HepG2 (cell line): Measurements from ENCODE around the gene TANC1. TPM values are rescaled to one million over a fixed set of nuclear protein-coding genes. Genes with fewer than 3 reads are reported as not detected.

Source experiments
- ATAC-seq: fragments of 200-7000 bp; cut with Tn5 transposase; 3 replicates; pipeline ENCODE4 v1.9.1; 2020; ENCODE audit warnings: mild to moderate bottlenecking, moderate library complexity
- BruUV-seq: library from RNA; stranded (reverse); fragments of 400-500 nt; replicated peaks from 2 replicates; lab custom pipeline; 2021; lab: Mats Ljungman, UMichigan
- CTCF ChIA-PET: fragments of 300-600 bp; formaldehyde crosslinking; extraction: SDS; loops from one replicate; lab custom pipeline; 2021; ENCODE audit warnings: low total read pairs, inconsistent platforms, low intra/inter-chr PET ratio; lab: Yijun Ruan, JAX
- POLR2A ChIA-PET: fragments of 350-600 bp; sonication (Branson Sonifier 250); formaldehyde crosslinking; loops from one replicate; lab custom pipeline; 2020; ENCODE audit warnings: antibody characterized with exemption, inconsistent platforms; lab: Yijun Ruan, JAX
- DNase-seq: peaks from one replicate; pipeline ENCODE4 v3.0.0-alpha.2; 2015; ENCODE audit warnings: low spot score
- FAIRE-seq: peaks from 3 replicates; lab custom pipeline; 2011; peaks lifted over from hg19 to GRCh38; lab: Jason Lieb, UNC
- H2AFZ ChIP-seq: one replicate; pipeline ENCODE4 v1.6.1; 2011; ENCODE audit warnings: low read length, inconsistent platforms
- H3K27ac ChIP-seq: fragments of 300-600 bp; 3 replicates; pipeline ENCODE4 v1.8.0; 2011; ENCODE audit warnings: mixed run types, mild to moderate bottlenecking, mixed read lengths, low read length, inconsistent platforms; ENCODE audit not compliant: insufficient read depth; ENCODE audit errors: extremely low read length
- H3K27me3 ChIP-seq, 2 experiments: fragments of 200-600 bp in 1 of 2; 2 replicates in 1 of 2; 3 replicates in 1 of 2; pipeline versions ENCODE4 v1.6.0 to v1.8.0; 2011; ENCODE audit warnings: low read length in 2 of 2, mild to moderate bottlenecking in 2 of 2, moderate library complexity in 2 of 2, inconsistent platforms in 1 of 2; ENCODE audit not compliant: insufficient read depth in 2 of 2, control insufficient read depth in 1 of 2
- H3K36me3 ChIP-seq, 2 experiments: fragments of 200-600 bp in 1 of 2; replicated peaks in 1 of 2; 2 replicates in 1 of 2; 3 replicates in 1 of 2; pipeline versions ENCODE4 v1.5.1 to v1.8.0; 2011; ENCODE audit warnings: low read length in 2 of 2, inconsistent platforms in 1 of 2; ENCODE audit not compliant: insufficient read depth in 2 of 2, control insufficient read depth in 1 of 2
- H3K4me1 ChIP-seq: 2 replicates; pipeline ENCODE4 v1.5.1; 2012; ENCODE audit warnings: low read length, inconsistent platforms; ENCODE audit not compliant: insufficient read depth
- H3K4me2 ChIP-seq: 2 replicates; pipeline ENCODE4 v1.6.0; 2011; ENCODE audit warnings: low read depth, low read length, inconsistent platforms
- H3K4me3 ChIP-seq, 3 experiments: fragments of 200-600 bp in 1 of 3; sonication (generic), shearing (Covaris generic) in 1 of 3; replicated peaks in 1 of 3; 2 replicates each; pipeline ENCODE4 v1.5.1; 2011 to 2016; ENCODE audit warnings: low read length in 3 of 3, inconsistent platforms in 2 of 3, low read depth in 2 of 3, mild to moderate bottlenecking in 2 of 3, control low read depth in 1 of 3, mixed read lengths in 1 of 3; ENCODE audit not compliant: insufficient read depth in 1 of 3
- H3K79me2 ChIP-seq: one replicate; pipeline ENCODE4 v1.6.1; 2011; ENCODE audit warnings: low read length, inconsistent platforms; ENCODE audit not compliant: insufficient read depth
- H3K9ac ChIP-seq: 2 replicates; pipeline ENCODE4 v1.6.0; 2011; ENCODE audit warnings: mild to moderate bottlenecking, low read depth, low read length, inconsistent platforms; ENCODE audit not compliant: insufficient read depth
- H3K9me3 ChIP-seq: 2 replicates; pipeline ENCODE4 v1.5.1; 2012; ENCODE audit warnings: mild to moderate bottlenecking, low read length
- H4K20me1 ChIP-seq: 2 replicates; pipeline ENCODE4 v1.6.0; 2011; ENCODE audit warnings: inconsistent platforms, mild to moderate bottlenecking, low read length, moderate library complexity; ENCODE audit not compliant: insufficient read depth
- ATF4 ChIP-seq, 2 experiments: fragments of 450-650 bp in 1 of 2; sonication (generic) in 1 of 2; formaldehyde crosslinking; IDR thresholded peaks; 2 replicates each; pipeline versions ENCODE4 v1.5.0 to v1.8.0; 2020 to 2022; ENCODE audit warnings: mild to moderate bottlenecking in 1 of 2, missing genetic modification reagents in 1 of 2
- CHCHD3 ChIP-seq: sonication (generic); formaldehyde crosslinking; IDR thresholded peaks from 2 replicates; pipeline ENCODE4 v1.8.0; 2022; ENCODE audit warnings: mild to moderate bottlenecking, missing genetic modification reagents, moderate library complexity
- GLI4 ChIP-seq: sonication (generic); formaldehyde crosslinking; IDR thresholded peaks from 2 replicates; pipeline ENCODE4 v1.5.1; 2020; ENCODE audit warnings: missing genetic modification reagents, mild to moderate bottlenecking, moderate library complexity, borderline replicate concordance
- JUNB ChIP-seq: sonication (generic); formaldehyde crosslinking; IDR thresholded peaks from 2 replicates; pipeline ENCODE4 v1.8.0; 2022; ENCODE audit warnings: missing genetic modification reagents, mild to moderate bottlenecking, borderline replicate concordance
- KMT2A ChIP-seq: sonication (generic); formaldehyde crosslinking; IDR thresholded peaks from 2 replicates; pipeline ENCODE4 v1.4.0; 2020; ENCODE audit warnings: missing genetic modification reagents
- MIXL1 ChIP-seq: IDR thresholded peaks from 2 replicates; pipeline ENCODE4 v1.6.1; 2016
- MLLT10 ChIP-seq: sonication (generic); formaldehyde crosslinking; IDR thresholded peaks from 2 replicates; pipeline ENCODE4 v1.4.0; 2020; ENCODE audit warnings: missing genetic modification reagents
- MXD4 ChIP-seq: IDR thresholded peaks from 2 replicates; pipeline ENCODE4 v1.6.1; 2016; ENCODE audit warnings: mild to moderate bottlenecking, missing biosample characterization, missing genetic modification reagents
- PAWR ChIP-seq: sonication (generic); formaldehyde crosslinking; IDR thresholded peaks from 2 replicates; pipeline ENCODE4 v1.4.0; 2020; ENCODE audit warnings: missing genetic modification reagents, mild to moderate bottlenecking, borderline replicate concordance
- PAXIP1 ChIP-seq: sonication (generic); formaldehyde crosslinking; conservative IDR thresholded peaks from 2 replicates; pipeline ENCODE4 v1.4.0; 2020; ENCODE audit warnings: mild to moderate bottlenecking, missing genetic modification reagents, moderate library complexity
- SNRNP70 ChIP-seq: fragments of 200-400 bp; formaldehyde crosslinking; IDR thresholded peaks from 2 replicates; pipeline ENCODE4 v1.6.1; 2017; ENCODE audit warnings: mild to moderate bottlenecking, low read depth, low read length, moderate library complexity
- SRSF1 ChIP-seq: fragments of 200-400 bp; formaldehyde crosslinking; optimal IDR thresholded peaks from 2 replicates; pipeline ENCODE3; 2017; ENCODE audit warnings: mild to moderate bottlenecking, low read depth, low read length, moderate library complexity
- TBP ChIP-seq: sonication (generic); formaldehyde crosslinking; IDR thresholded peaks from 2 replicates; pipeline ENCODE4 v1.5.0; 2020; ENCODE audit warnings: missing genetic modification reagents
- ZFP36 ChIP-seq: fragments of 150-350 bp; IDR thresholded peaks from 2 replicates; pipeline ENCODE4 v1.6.1; 2018; ENCODE audit warnings: borderline replicate concordance, low read length, low read depth; ENCODE audit not compliant: partially characterized antibody
- ZFP41 ChIP-seq: sonication (generic); formaldehyde crosslinking; IDR thresholded peaks from 2 replicates; pipeline ENCODE4 v1.4.0; 2020; ENCODE audit warnings: mild to moderate bottlenecking, missing genetic modification reagents, borderline replicate concordance
- ZNF607 ChIP-seq: sonication (generic); formaldehyde crosslinking; IDR thresholded peaks from 2 replicates; pipeline ENCODE4 v1.5.1; 2020; ENCODE audit warnings: missing genetic modification reagents, mild to moderate bottlenecking, borderline replicate concordance
- ZSCAN12 ChIP-seq: sonication (generic); formaldehyde crosslinking; IDR thresholded peaks from 2 replicates; pipeline ENCODE4 v1.9.0; 2021; ENCODE audit warnings: mild to moderate bottlenecking, missing genetic modification reagents
- WGBS: methylation state at CpG from one replicate; pipeline ENCODE4 v1.1.6; 2017; ENCODE audit warnings: low lambda C conversion rate; 5-methylcytosine and 5-hydroxymethylcytosine counted together
- in situ Hi-C: cut with HindIII; loops from 2 replicates; pipeline ENCODE4 v1.10.0; 2017; ENCODE audit warnings: low pct_unique_long_range_greater_than_20kb; ENCODE audit not compliant: extremely low pct_ligation_motif_present
- intact Hi-C: fragments of 100-400 bp; cut with micrococcal nuclease; formaldehyde crosslinking; loops from one replicate; pipeline ENCODE4 v1.10.0; 2022; ENCODE audit not compliant: unreplicated experiment
- polyA plus RNA-seq, 8 experiments: library from polyadenylated mRNA; depleted of rRNA in 3 of 8; stranded (reverse) in 7 of 8; unstranded in 1 of 8; fragments of >200 nt; fragmentation: Illumina TruSeq in 4 of 8; extraction: Trizol in 4 of 8; gene quantifications; 2 replicates each; pipeline versions ENCODE4 v1.2.1 to v1.2.3, GENCODE V29; 2011 to 2016; ENCODE audit warnings: low read depth in 4 of 8, missing spikeins in 1 of 8, mixed read lengths in 1 of 8; ENCODE audit not compliant: insufficient read depth in 1 of 8
- total RNA-seq, 5 experiments: library from RNA; depleted of rRNA; stranded (reverse); fragments of >200 nt; fragmentation: Illumina TruSeq; extraction: Trizol; gene quantifications; 2 replicates each; pipeline ENCODE4 v1.2.3, GENCODE V29; 2016; ENCODE audit warnings: low read depth in 1 of 5

Gene TANC1
- total and polyA plus RNA-seq, 2 of the 13 experiments (the other 11 are each of a cell fraction or from before 2014, with no cell fraction given) = 2.3 to 5.6 TPM

- in situ Hi-C loops (no loop called here), intact Hi-C loops (no loop called here)
- no peaks in the 10 kb centered on the region for H3K79me2 ChIP-seq
- FAIRE-seq (no peak), DNase-seq (no peak), ATAC-seq (no peak)
- no peak for TF ChIP-seq MXD4
- no peak for TF ChIP-seq ATF4 (CRISPR knock-in tag; IDR thresholded peaks at IDR 0.05)
- TF ChIP-seq MIXL1 = no peak
- no peak for TF ChIP-seq PAXIP1
- no peak for TF ChIP-seq CHCHD3 (CRISPR knock-in tag)
- no peak for TF ChIP-seq ZNF607 (CRISPR knock-in tag)
- TF ChIP-seq ZFP41 (CRISPR knock-in tag) = no peak
- TF ChIP-seq GLI4 (CRISPR knock-in tag) = no peak
- no peak for TF ChIP-seq ZSCAN12
- no peak for TF ChIP-seq MLLT10 (CRISPR knock-in tag)
- no peak for TF ChIP-seq SRSF1
- no peak for TF ChIP-seq TBP (CRISPR knock-in tag)
- no peak for TF ChIP-seq PAWR (CRISPR knock-in tag)
- TF ChIP-seq SNRNP70 = no peak
- TF ChIP-seq ZFP36 = no peak
- TF ChIP-seq KMT2A = no peak
- TF ChIP-seq JUNB (CRISPR knock-in tag) = no peak
- no peak overlapping the region for H3K9ac ChIP-seq
- H3K36me3 ChIP-seq = 0 out of 5 replicates have a peak, but pooled peaks cover 0 to 2% of the 10 kb centered on the region in 2 experiments
- no peak overlapping the region for H3K4me2 ChIP-seq
- no peaks in the 10 kb centered on the region for H3K4me1 ChIP-seq
- 86% methylated on average over 8 of the region's 8 CpGs for WGBS
- H4K20me1 ChIP-seq = no peaks in the 10 kb centered on the region
- ChIA-PET CTCF (no interaction called here), POLR2A (no interaction called here)
- H2AFZ ChIP-seq = no peak overlapping the region
- no peak overlapping the region for H3K27ac ChIP-seq
- no peaks in the 10 kb centered on the region for H3K9me3 ChIP-seq
- BruUV-seq = no TSS peak
- H3K27me3 ChIP-seq = no peaks in the 10 kb centered on the region
- no peak overlapping the region for H3K4me3 ChIP-seq
Observed at GRCh38 chr2:159148901-159149300, 180.5 kb downstream of the TANC1 start.
